Tibial nerve (tissue), 4 donors: ENCODE measurements around the gene MAP7D3. TPM values are rescaled to one million over a fixed set of nuclear protein-coding genes. Genes with fewer than 3 reads are reported as not detected.
"Not testable (repeated sequence)": the region's sequence is repeated elsewhere in the genome, so short reads cannot be mapped to it uniquely, and the experiment has no call there.

Experiments used
- DNase-seq, 2 donors: peaks; one replicate each; pipeline ENCODE4 v3.0.0-alpha.2; 2019; ENCODE audit warnings: low spot score in 2 of 2
- H3K27ac ChIP-seq, 4 donors: fragments of 200-600 bp; sonication (generic) in 3 of 4; one replicate each; pipeline ENCODE4 v1.5.1; 2017 to 2019; ENCODE audit warnings: mild to moderate bottlenecking in 1 of 4
- H3K27me3 ChIP-seq, 2 donors: fragments of 200-600 bp; sonication (generic) in 1 of 2; one replicate each; pipeline versions ENCODE4 v1.5.1 to v1.6.0; 2017 to 2019
- H3K36me3 ChIP-seq, 3 donors: fragments of 200-600 bp; sonication (generic); one replicate each; pipeline ENCODE4 v1.5.1; 2018 to 2019
- H3K4me1 ChIP-seq, 4 donors: fragments of 200-600 bp; sonication (generic) in 3 of 4; one replicate each; pipeline ENCODE4 v1.5.1; 2017 to 2019
- H3K4me3 ChIP-seq, 4 donors: fragments of 200-600 bp; sonication (generic) in 3 of 4; one replicate each; pipeline ENCODE4 v1.5.1; 2017 to 2019; ENCODE audit warnings: mild to moderate bottlenecking in 1 of 4, moderate library complexity in 1 of 4
- H3K9me3 ChIP-seq, 4 donors: fragments of 200-600 bp; sonication (generic) in 3 of 4; one replicate each; pipeline ENCODE4 v1.5.1; 2017 to 2019
- CTCF ChIP-seq, 5 experiments: fragments of 200-600 bp in 3 of 5; fragments of 450-650 bp in 2 of 5; sonication (generic) in 3 of 5; IDR thresholded peaks; one replicate each; pipeline ENCODE4 v1.5.1; 2016 to 2019; ENCODE audit warnings: antibody characterized with exemption in 5 of 5, mild to moderate bottlenecking in 3 of 5, moderate library complexity in 2 of 5
- EP300 ChIP-seq, 2 donors: sonication (generic); formaldehyde crosslinking; IDR thresholded peaks; one replicate each; pipeline ENCODE4 v1.6.1; 2017; ENCODE audit warnings: antibody characterized with exemption in 2 of 2, mild to moderate bottlenecking in 1 of 2
- POLR2A ChIP-seq, 2 donors: fragments of 450-650 bp; IDR thresholded peaks; one replicate each; pipeline ENCODE4 v1.6.1; 2017; ENCODE audit warnings: antibody characterized with exemption in 2 of 2, mild to moderate bottlenecking in 2 of 2, moderate library complexity in 2 of 2
- WGBS, 2 donors: methylation state at CpG; one replicate each; pipeline ENCODE4 v1.1.5; 2018; 5-methylcytosine and 5-hydroxymethylcytosine counted together
- total RNA-seq, 4 donors: library from RNA; depleted of rRNA; stranded (reverse); fragments of >200 nt; gene quantifications; one replicate each; pipeline ENCODE4 v1.1.0, GENCODE V29; 2016

Gene MAP7D3
- total RNA-seq, 4 donors from 2014 or later = 19.7 to 32.7 (median 22.8) TPM

- H3K36me3 ChIP-seq = no peaks in the 10 kb centered on the region
- no peaks in the 10 kb centered on the region for H3K9me3 ChIP-seq
- DNase-seq = no peak
- H3K4me1 ChIP-seq = peaks cover 0 to 30% (median 2%) of the 10 kb centered on the region in 4 donors
- H3K27me3 ChIP-seq = no peaks in the 10 kb centered on the region
- no peak overlapping the region for H3K4me3 ChIP-seq
- WGBS, 2 donors = 60 to 71% methylated on average over 4 of the region's 4 CpGs
- H3K27ac ChIP-seq = peak overlapping the region in 2 of 4 donors; percentile 65 to 71
- TF ChIP-seq EP300 (IDR thresholded peaks at IDR 0.05) = no peak
- TF ChIP-seq CTCF (IDR thresholded peaks at IDR 0.05) = no peak
- TF ChIP-seq POLR2A (IDR thresholded peaks at IDR 0.05) = no peak
Measured at GRCh38 chrX:136179133-136179532, 72.1 kb downstream of the MAP7D3 start.

- H3K27me3 ChIP-seq = no peaks in the 10 kb centered on the region
- H3K4me3 ChIP-seq = no peak overlapping the region
- peak in 1 of 2 donors; percentile 37 for DNase-seq
- 22 to 26% methylated on average over 2 of the region's 2 CpGs for WGBS, 2 donors
- H3K36me3 ChIP-seq = no peaks in the 10 kb centered on the region
- H3K9me3 ChIP-seq = no peaks in the 10 kb centered on the region
- H3K4me1 ChIP-seq = peaks cover 0 to 32% (median 2%) of the 10 kb centered on the region in 4 donors
- peak overlapping the region in 3 of 4 donors; percentile 19 to 81 (median 75) for H3K27ac ChIP-seq
- TF ChIP-seq CTCF (IDR thresholded peaks at IDR 0.05) (no peak), POLR2A (IDR thresholded peaks at IDR 0.05) (no peak), EP300 (IDR thresholded peaks at IDR 0.05) (peak; percentile 69 to 92)
Measured at GRCh38 chrX:136176399-136176825, 74.8 kb downstream of the MAP7D3 start.

- WGBS, 2 donors = 41 to 59% methylated on average over 1 of the region's 1 CpG
- TF ChIP-seq POLR2A (IDR thresholded peaks at IDR 0.05) (no peak), CTCF (IDR thresholded peaks at IDR 0.05) (no peak), EP300 (IDR thresholded peaks at IDR 0.05) (no peak)
- H3K4me1 ChIP-seq = peaks cover 0 to 43% (median 2%) of the 10 kb centered on the region in 4 donors
- H3K27ac ChIP-seq = peak overlapping the region in 2 of 4 donors; percentile 81 to 85
- no peaks in the 10 kb centered on the region for H3K27me3 ChIP-seq
- no peak overlapping the region for H3K4me3 ChIP-seq
- H3K9me3 ChIP-seq = no peaks in the 10 kb centered on the region
- H3K36me3 ChIP-seq = no peaks in the 10 kb centered on the region
- no peak for DNase-seq
Measured at GRCh38 chrX:136171420-136171819, 79.8 kb downstream of the MAP7D3 start.

- Histone ChIP-seq H3K27me3 (no peaks in the 10 kb centered on the region), H3K4me3 (no peak overlapping the region), H3K36me3 (no peaks in the 10 kb centered on the region), H3K9me3 (no peaks in the 10 kb centered on the region), H3K27ac (peak overlapping the region; percentile 48 to 85 (median 72)), H3K4me1 (peaks cover 0 to 34% (median 2%) of the 10 kb centered on the region in 4 donors)
- DNase-seq = no peak
- TF ChIP-seq CTCF (IDR thresholded peaks at IDR 0.05) (peak in 2 of 5 experiments; percentile 11 to 21), POLR2A (IDR thresholded peaks at IDR 0.05) (no peak), EP300 (IDR thresholded peaks at IDR 0.05) (no peak)
- 39 to 57% methylated on average over 9 of the region's 9 CpGs for WGBS, 2 donors
Measured at GRCh38 chrX:136170139-136170800, 80.9 kb downstream of the MAP7D3 start.

GRCh38 chrX:136168929-136169735, 82.1 kb downstream of the MAP7D3 start:
- no peak for TF ChIP-seq CTCF (IDR thresholded peaks at IDR 0.05)
- peak in 1 of 2 donors; percentile 28 for TF ChIP-seq EP300 (IDR thresholded peaks at IDR 0.05)
- Histone ChIP-seq H3K4me3 (no peak overlapping the region), H3K27ac (peak overlapping the region; percentile 48 to 85 (median 72)), H3K27me3 (no peaks in the 10 kb centered on the region), H3K9me3 (no peaks in the 10 kb centered on the region), H3K36me3 (no peaks in the 10 kb centered on the region), H3K4me1 (peaks cover 0 to 24% (median 2%) of the 10 kb centered on the region in 4 donors)
- DNase-seq = no peak
- WGBS, 2 donors = 27 to 51% methylated on average over 17 of the region's 17 CpGs

- peaks cover 0 to 31% (median 2%) of the 10 kb centered on the region in 4 donors for H3K4me1 ChIP-seq
- WGBS, 2 donors = 78 to 83% methylated on average over 6 of the region's 6 CpGs
- peak overlapping the region in 3 of 4 donors; percentile 64 to 85 (median 81) for H3K27ac ChIP-seq
- not testable (repeated sequence) for H3K9me3 ChIP-seq, H3K27me3 ChIP-seq, DNase-seq, H3K4me3 ChIP-seq, H3K36me3 ChIP-seq
Measured at GRCh38 chrX:136167989-136168388, 83.2 kb downstream of the MAP7D3 start.
